Kidney (tissue), 14 donors: Measurements from ENCODE around the gene UBE3D. TPM values are rescaled to one million over a fixed set of nuclear protein-coding genes. Genes with fewer than 3 reads are reported as not detected.
A peak's percentile ranks its signal among the peaks of the same experiment; 100 is the strongest.

Source experiments
- DNase-seq, 5 donors: peaks; one replicate each; pipeline ENCODE4 v3.0.0-alpha.2; 2013 to 2020
- FAIRE-seq: peaks from 2 replicates; lab custom pipeline; 2012; peaks lifted over from hg19 to GRCh38; lab: Jason Lieb, UNC
- H3K27ac ChIP-seq, 2 donors: one replicate each; pipeline ENCODE4 v1.7.0; 2013; ENCODE audit warnings: low read depth in 2 of 2, low read length in 2 of 2, inconsistent platforms in 1 of 2
- H3K27me3 ChIP-seq: one replicate; pipeline ENCODE4 v1.7.1; 2013; ENCODE audit warnings: low read length, inconsistent platforms; ENCODE audit not compliant: control insufficient read depth, insufficient read depth
- H3K36me3 ChIP-seq, 3 donors: one replicate each; pipeline versions ENCODE4 v1.7.0 to v1.7.1; 2013; ENCODE audit warnings: low read length in 3 of 3, control low read depth in 1 of 3, inconsistent platforms in 1 of 3; ENCODE audit not compliant: insufficient read depth in 3 of 3, control insufficient read depth in 2 of 3
- H3K4me1 ChIP-seq, 3 donors: one replicate each; pipeline versions ENCODE4 v1.7.0 to v1.7.1; 2013; ENCODE audit warnings: low read length in 3 of 3, inconsistent platforms in 1 of 3, low read depth in 1 of 3; ENCODE audit not compliant: control insufficient read depth in 2 of 3, insufficient read depth in 2 of 3
- H3K4me3 ChIP-seq, 3 donors: one replicate each; pipeline versions ENCODE4 v1.7.0 to v1.8.1; 2013; ENCODE audit warnings: low read length in 3 of 3, control low read depth in 1 of 3, inconsistent platforms in 1 of 3
- H3K9ac ChIP-seq, 3 donors: one replicate each; pipeline versions ENCODE4 v1.7.0 to v1.7.1; 2013; ENCODE audit warnings: low read length in 3 of 3, control low read depth in 1 of 3, inconsistent platforms in 1 of 3
- H3K9me3 ChIP-seq, 3 donors: one replicate each; pipeline versions ENCODE4 v1.7.0 to v1.7.1; 2013; ENCODE audit warnings: low read length in 3 of 3, control low read depth in 1 of 3, inconsistent platforms in 1 of 3; ENCODE audit not compliant: control insufficient read depth in 2 of 3, insufficient read depth in 1 of 3
- CTCF ChIP-seq: IDR thresholded peaks from 3 replicates; pipeline ENCODE4 v1.5.1; 2012; ENCODE audit warnings: mild to moderate bottlenecking, moderate library complexity, borderline replicate concordance; ENCODE audit not compliant: insufficient read depth; ENCODE audit errors: extremely low read depth
- intact Hi-C: fragments of 100-400 bp; cut with DNase I; formaldehyde crosslinking; loops from one replicate; pipeline ENCODE4 v1.11.1; 2022
- polyA plus RNA-seq: library from polyadenylated mRNA; stranded (reverse); fragments of 350-450 nt; fragmentation: Illumina TruSeq; extraction: RNeasy Lipid Tissue Mini Kit (QIAGEN cat#74804); gene quantifications from one replicate; pipeline ENCODE4 v1.2.3, GENCODE V29; 2014; ENCODE audit warnings: low read depth, low replicate concordance; ENCODE audit not compliant: insufficient read depth
- total RNA-seq: library from RNA; stranded (reverse); fragmentation: NEBNext Ultra II Directional; extraction: Animal tissue kit (Norgen Biotek cat#: 25700); gene quantifications from one replicate; pipeline ENCODE4 v1.2.1, GENCODE V29; 2021
- donor health status: control.
- donor health status: control.
- donor health status: control.
- donor health status: control.
- donor health status: control.
- donor health status: DM: yes; HTN: yes; CAD: no.
- donor health status: Normal renal cell carcinoma (clear cell type).

UBE3D gene
- total and polyA plus RNA-seq, 2 donors from 2014 or later = 4.8 to 6.0 TPM

GRCh38 chr6:82917346-82918064, 148.1 kb downstream of the UBE3D start:
- Histone ChIP-seq H3K4me1 (peaks cover 0 to 8% (median 2%) of the 10 kb centered on the region in 3 donors), H3K27me3 (no peaks in the 10 kb centered on the region), H3K27ac (no peak overlapping the region), H3K36me3 (no peaks in the 10 kb centered on the region), H3K9ac (no peak overlapping the region), H3K9me3 (no peaks in the 10 kb centered on the region), H3K4me3 (peak overlapping the region in 1 of 3 donors; percentile 9)
- TF ChIP-seq CTCF = no peak
- peak in 2 of 5 donors; percentile 15 to 27 for DNase-seq
- intact Hi-C loops = no loop called here
- FAIRE-seq = no peak

- Histone ChIP-seq H3K9me3 (no peaks in the 10 kb centered on the region), H3K4me1 (peaks cover 0 to 8% (median 2%) of the 10 kb centered on the region in 3 donors), H3K9ac (no peak overlapping the region), H3K27me3 (no peaks in the 10 kb centered on the region), H3K27ac (no peak overlapping the region), H3K36me3 (no peaks in the 10 kb centered on the region), H3K4me3 (no peak overlapping the region)
- DNase-seq (no peak), FAIRE-seq (no peak)
- no peak for TF ChIP-seq CTCF
- intact Hi-C loops = no loop called here
Measured at GRCh38 chr6:82915666-82916065, 150.0 kb downstream of the UBE3D start.

GRCh38 chr6:82914511-82914910, 151.1 kb downstream of the UBE3D start:
- H3K4me1 ChIP-seq = peaks cover 0 to 8% (median 2%) of the 10 kb centered on the region in 3 donors
- no peak overlapping the region for H3K4me3 ChIP-seq
- no peaks in the 10 kb centered on the region for H3K9me3 ChIP-seq
- no peak for TF ChIP-seq CTCF
- no peaks in the 10 kb centered on the region for H3K36me3 ChIP-seq
- H3K27me3 ChIP-seq = no peaks in the 10 kb centered on the region
- FAIRE-seq = no peak
- no peak overlapping the region for H3K9ac ChIP-seq
- no peak overlapping the region for H3K27ac ChIP-seq
- DNase-seq = no peak
- intact Hi-C loops = no loop called here
